ENCODE data around the gene NDUFB3.

- TF ChIP-seq POLR2AphosphoS5 (IDR thresholded peaks at IDR 0.05; ENCODE audit: low read length), result no peak
- TF ChIP-seq EZH2 (IDR thresholded peaks at IDR 0.05; ENCODE audit: borderline replicate concordance, control insufficient read depth, low read depth, low read length), result no peak
Observed at GRCh38 chr2:201073071-201073470, 1.3 kb downstream of the NDUFB3 start.
